Endothelial cell of umbilical vein (primary cell): ENCODE measurements around the gene URGCP. TPM values are rescaled to one million over a fixed set of nuclear protein-coding genes. Genes with fewer than 3 reads are reported as not detected.

Experiments
- BruUV-seq: library from RNA; stranded (reverse); fragments of 400-500 nt; replicated peaks from 2 replicates; lab custom pipeline; 2021; lab: Mats Ljungman, UMichigan
- CTCF ChIA-PET: fragments of 300-600, 350-600 bp; sonication (Branson Sonifier 250); formaldehyde crosslinking; loops from one replicate; lab custom pipeline; 2021; ENCODE audit warnings: antibody characterized with exemption, inconsistent platforms; lab: Charles Lee
- POLR2A ChIA-PET: fragments of 300-600, 350-600 bp; sonication (Branson Sonifier 250); formaldehyde crosslinking; loops from one replicate; lab custom pipeline; 2021; ENCODE audit warnings: antibody characterized with exemption, inconsistent platforms; lab: Charles Lee
- DNase-seq: peaks from one replicate; pipeline ENCODE4 v3.0.0-alpha.2; 2011; ENCODE audit warnings: low read depth, low spot score
- FAIRE-seq: peaks from 2 replicates; lab custom pipeline; 2011; peaks lifted over from hg19 to GRCh38; lab: Jason Lieb, UNC
- H2AFZ ChIP-seq: 2 replicates; pipeline ENCODE4 v1.6.0; 2012; ENCODE audit warnings: low read depth, low read length, control low read depth, inconsistent platforms
- H3K27ac ChIP-seq: 2 replicates; pipeline ENCODE4 v1.5.1; 2011; ENCODE audit warnings: low read depth, mild to moderate bottlenecking, control low read depth, low read length, moderate library complexity; ENCODE audit not compliant: insufficient read depth
- H3K27me3 ChIP-seq, 2 experiments: 2 replicates each; pipeline versions ENCODE4 v1.6.0 to v1.6.1; 2011; ENCODE audit warnings: low read length in 2 of 2, mixed read lengths in 1 of 2; ENCODE audit not compliant: control insufficient read depth in 2 of 2, insufficient read depth in 2 of 2
- H3K36me3 ChIP-seq, 2 experiments: 2 replicates in 1 of 2; 3 replicates in 1 of 2; pipeline ENCODE4 v1.5.1; 2011; ENCODE audit warnings: low read length in 2 of 2, mild to moderate bottlenecking in 1 of 2, moderate library complexity in 1 of 2; ENCODE audit not compliant: control insufficient read depth in 2 of 2, insufficient read depth in 2 of 2; ENCODE audit errors: extremely low read depth in 1 of 2
- H3K4me1 ChIP-seq: 3 replicates; pipeline ENCODE4 v1.5.1; 2011; ENCODE audit warnings: mild to moderate bottlenecking, low read length; ENCODE audit not compliant: control insufficient read depth, insufficient read depth; ENCODE audit errors: extremely low read depth
- H3K4me2 ChIP-seq: 2 replicates; pipeline ENCODE4 v1.6.1; 2011; ENCODE audit warnings: low read length, control low read depth, mixed read lengths; ENCODE audit not compliant: insufficient read depth
- H3K4me3 ChIP-seq, 3 experiments: fragments of 200-600 bp in 1 of 3; sonication (generic), shearing (Covaris generic) in 1 of 3; replicated peaks in 1 of 3; 2 replicates each; pipeline ENCODE4 v1.5.1; 2011 to 2016; ENCODE audit warnings: control low read depth in 3 of 3, low read length in 3 of 3, mild to moderate bottlenecking in 2 of 3, inconsistent platforms in 1 of 3, low read depth in 1 of 3, moderate library complexity in 1 of 3; ENCODE audit not compliant: insufficient read depth in 1 of 3
- H3K79me2 ChIP-seq: 2 replicates; pipeline ENCODE4 v1.6.0; 2012; ENCODE audit warnings: low read length, inconsistent platforms; ENCODE audit not compliant: control insufficient read depth, insufficient read depth
- H3K9ac ChIP-seq: replicated peaks from 2 replicates; pipeline ENCODE3; 2011; ENCODE audit warnings: low read length, control low read depth; ENCODE audit not compliant: insufficient read depth; ENCODE audit errors: extremely low read depth
- H3K9me1 ChIP-seq: replicated peaks from 3 replicates; pipeline ENCODE4 v1.6.0; 2011; ENCODE audit warnings: mild to moderate bottlenecking, low read length; ENCODE audit not compliant: control insufficient read depth, insufficient read depth; ENCODE audit errors: extremely low read depth
- H3K9me3 ChIP-seq: replicated peaks from 2 replicates; pipeline ENCODE4 v1.5.1; 2012; ENCODE audit warnings: low read length, inconsistent platforms; ENCODE audit not compliant: control insufficient read depth, insufficient read depth
- H4K20me1 ChIP-seq: replicated peaks from 2 replicates; pipeline ENCODE3; 2011; ENCODE audit warnings: mild to moderate bottlenecking, low read length; ENCODE audit not compliant: control insufficient read depth, insufficient read depth; ENCODE audit errors: extremely low read depth
- CTCF ChIP-seq, 2 donors: IDR thresholded peaks; 1 replicate in 1 of 2; 2 replicates in 1 of 2; pipeline ENCODE4 v1.5.1; 2011; ENCODE audit warnings: low read length in 2 of 2, mild to moderate bottlenecking in 2 of 2, moderate library complexity in 2 of 2, control low read depth in 1 of 2, inconsistent platforms in 1 of 2, low read depth in 1 of 2; ENCODE audit not compliant: insufficient read depth in 1 of 2; ENCODE audit errors: extremely low read depth in 1 of 2
- EZH2 ChIP-seq: IDR thresholded peaks from 2 replicates; pipeline ENCODE4 v1.6.1; 2012; ENCODE audit warnings: borderline replicate concordance, low read depth, mild to moderate bottlenecking, moderate library complexity, low read length, inconsistent platforms; ENCODE audit not compliant: severe bottlenecking
- FOS ChIP-seq: IDR thresholded peaks from 2 replicates; pipeline ENCODE4 v1.6.1; 2011; ENCODE audit warnings: mild to moderate bottlenecking, low read length, moderate library complexity, borderline replicate concordance; ENCODE audit not compliant: insufficient read depth
- GATA2 ChIP-seq: IDR thresholded peaks from 2 replicates; pipeline ENCODE4 v1.7.0; 2011; ENCODE audit warnings: low read depth, mild to moderate bottlenecking, moderate library complexity, mixed read lengths, low read length; ENCODE audit not compliant: insufficient read length, insufficient read depth
- JUN ChIP-seq: IDR thresholded peaks from 2 replicates; pipeline ENCODE4 v1.6.1; 2011; ENCODE audit warnings: borderline replicate concordance, low read depth; ENCODE audit not compliant: insufficient read length, insufficient read depth
- MAX ChIP-seq: IDR thresholded peaks from 2 replicates; pipeline ENCODE4 v1.6.1; 2011; ENCODE audit not compliant: insufficient read depth, insufficient read length
- MYC ChIP-seq: IDR thresholded peaks from one replicate; pipeline ENCODE4 v1.6.1; 2011; ENCODE audit warnings: mild to moderate bottlenecking, low read depth, low read length
- POLR2A ChIP-seq: IDR thresholded peaks from 2 replicates; pipeline ENCODE4 v1.6.1; 2012; ENCODE audit warnings: low read depth, mild to moderate bottlenecking, control low read depth, low read length
- POLR2AphosphoS5 ChIP-seq: IDR thresholded peaks from 2 replicates; pipeline ENCODE4 v1.6.1; 2012; ENCODE audit warnings: low read depth, mild to moderate bottlenecking, control low read depth, low read length, moderate library complexity; ENCODE audit not compliant: insufficient read depth
- dilution Hi-C: fragments of 300-500 bp; cut with MboI; formaldehyde crosslinking; loops from one replicate; pipeline ENCODE4 v1.15.0; 2019; ENCODE audit warnings: low sequenced_read_pairs; ENCODE audit not compliant: extremely low pct_ligation_motif_present
- intact Hi-C: fragments of 100-400 bp; cut with micrococcal nuclease; formaldehyde crosslinking; loops from one replicate; pipeline ENCODE4 v1.10.0; 2022
- polyA plus RNA-seq, 4 experiments: library from polyadenylated mRNA; depleted of rRNA in 3 of 4; stranded (reverse) in 3 of 4; unstranded in 1 of 4; fragments of >200 nt; gene quantifications; 2 replicates each; pipeline versions ENCODE4 v1.2.1 to v1.2.3, GENCODE V29; 2011 to 2012; ENCODE audit warnings: missing spikeins in 1 of 4
- total RNA-seq: library from RNA; stranded (reverse); gene quantifications from 2 replicates; pipeline ENCODE4 v1.2.3, GENCODE V29; 2021

The URGCP gene
- total and polyA plus RNA-seq, 2 donors (not counting 3 experiments of a cell fraction or from before 2014, with no cell fraction given) = 13.1 to 25.3 TPM

GRCh38 chr7:43888993-43889945, 17.1 kb downstream of the URGCP start:
- no peak overlapping the region for H3K4me2 ChIP-seq
- no peak for DNase-seq

More at GRCh38 chr7:43888993-43889945, 17.1 kb downstream of the URGCP start:
- Histone ChIP-seq H3K4me1 (peaks cover 6% of the 10 kb centered on the region), H3K27me3 (no peaks in the 10 kb centered on the region), H3K4me3 (no peak overlapping the region), H4K20me1 (no peaks in the 10 kb centered on the region), H3K9ac (no peak overlapping the region), H3K9me1 (no peaks in the 10 kb centered on the region), H2AFZ (no peak overlapping the region), H3K27ac (no peak overlapping the region), H3K79me2 (peaks cover 34% of the 10 kb centered on the region), H3K9me3 (no peaks in the 10 kb centered on the region), H3K36me3 (peaks cover 0 to 2% of the 10 kb centered on the region in 2 experiments)
- intact Hi-C loops = no loop called here
- ChIA-PET CTCF (no interaction called here), POLR2A (no interaction called here)
- dilution Hi-C loops = no loop called here
- TF ChIP-seq JUN = no peak
- no peak for TF ChIP-seq MAX
- TF ChIP-seq FOS = no peak
- no peak for TF ChIP-seq MYC
- no peak for TF ChIP-seq POLR2A
- TF ChIP-seq GATA2 = no peak
- TF ChIP-seq POLR2AphosphoS5 = no peak
- TF ChIP-seq EZH2 = no peak
- TF ChIP-seq CTCF (IDR thresholded peaks at IDR 0.05; ENCODE audit: extremely low read depth in 1 of 2, insufficient read depth in 1 of 2, low read depth in 1 of 2, low read length in 2 of 2) = no peak
- no TSS peak for BruUV-seq
- FAIRE-seq = no peak
